Mucosa of descending colon (tissue), 3 donors: ENCODE results near the gene GFRA1. TPM values are rescaled to one million over a fixed set of nuclear protein-coding genes. Genes with fewer than 3 reads are reported as not detected.

Experiments used
- ATAC-seq: fragments of 200-7000 bp; cut with Tn5 transposase; one replicate; pipeline ENCODE4 v1.9.1; 2020; ENCODE audit warnings: mild to moderate bottlenecking, moderate library complexity
- DNase-seq, 3 donors: peaks; one replicate each; pipeline ENCODE4 v3.0.0-alpha.2; 2020
- H3K36me3 ChIP-seq: fragments of 200-600 bp; one replicate; pipeline ENCODE4 v1.8.0; 2021; ENCODE audit warnings: low read depth, mild to moderate bottlenecking
- H3K4me1 ChIP-seq: fragments of 200-600 bp; one replicate; pipeline ENCODE4 v1.8.0; 2021; ENCODE audit warnings: low read depth, mild to moderate bottlenecking
- H3K4me3 ChIP-seq: fragments of 200-600 bp; one replicate; pipeline ENCODE4 v1.8.0; 2021; ENCODE audit warnings: mild to moderate bottlenecking
- H3K9me3 ChIP-seq: fragments of 200-600 bp; one replicate; pipeline ENCODE4 v1.8.0; 2021; ENCODE audit warnings: mild to moderate bottlenecking
- intact Hi-C, 2 donors: fragments of 100-400 bp; cut with DNase I in 1 of 2; cut with micrococcal nuclease in 1 of 2; formaldehyde crosslinking; loops; one replicate each; pipeline versions ENCODE4 v1.11.0 to v1.11.1; 2022; cut with DNase I, micrococcal nuclease
- total RNA-seq, 3 donors: library from RNA; stranded (reverse); fragmentation: NEBNext Ultra II Directional in 2 of 3; extraction: Animal tissue kit (Norgen Biotek cat#: 25700) in 2 of 3; gene quantifications; one replicate each; pipeline versions ENCODE4 v1.2.1 to v1.2.4, GENCODE V29; 2021 to 2023
- TF ChIP-seq, protein P1 (sequence below): fragments of 200-600 bp; IDR thresholded peaks from one replicate; pipeline ENCODE4 v1.8.0; 2022; ENCODE audit warnings: antibody characterized with exemption, mild to moderate bottlenecking
- donor health status: DM: no; HTN: no; CAD: no; lungs with moderate emphysema.
- donor health status: DM: no; HTN: no; CAD: no.
- donor health status: DM: no; HTN: yes; CAD: no.

Gene GFRA1
- total RNA-seq, 3 donors from 2014 or later = 2.2 to 32.2 (median 4.1) TPM

DNA sequence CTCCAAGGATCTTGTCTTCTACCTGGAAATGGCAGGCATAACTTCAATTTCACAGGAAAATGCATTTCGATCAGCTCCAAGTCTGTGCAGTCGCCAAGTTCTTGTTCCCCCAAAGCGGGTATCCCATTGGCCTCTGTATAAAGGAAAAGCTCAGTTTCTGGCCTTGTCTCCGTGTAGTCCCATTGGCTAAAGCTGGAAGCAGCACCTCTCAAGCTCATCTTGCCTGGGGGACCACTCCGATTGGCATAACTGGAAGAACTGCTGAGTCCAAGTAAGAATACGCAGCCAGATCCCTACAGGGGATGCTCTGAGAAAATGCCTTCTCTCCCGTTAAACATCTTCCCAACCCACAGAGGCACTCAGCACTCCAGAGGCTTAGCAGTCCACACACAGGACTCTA, 205.2 kb downstream of the GFRA1 start:
- Histone ChIP-seq H3K36me3 (no peaks in the 10 kb centered on the region), H3K4me1 (no peaks in the 10 kb centered on the region), H3K9me3 (no peaks in the 10 kb centered on the region), H3K4me3 (no peak overlapping the region)
- intact Hi-C loops = no loop called here
- TF ChIP-seq, protein P1, sequence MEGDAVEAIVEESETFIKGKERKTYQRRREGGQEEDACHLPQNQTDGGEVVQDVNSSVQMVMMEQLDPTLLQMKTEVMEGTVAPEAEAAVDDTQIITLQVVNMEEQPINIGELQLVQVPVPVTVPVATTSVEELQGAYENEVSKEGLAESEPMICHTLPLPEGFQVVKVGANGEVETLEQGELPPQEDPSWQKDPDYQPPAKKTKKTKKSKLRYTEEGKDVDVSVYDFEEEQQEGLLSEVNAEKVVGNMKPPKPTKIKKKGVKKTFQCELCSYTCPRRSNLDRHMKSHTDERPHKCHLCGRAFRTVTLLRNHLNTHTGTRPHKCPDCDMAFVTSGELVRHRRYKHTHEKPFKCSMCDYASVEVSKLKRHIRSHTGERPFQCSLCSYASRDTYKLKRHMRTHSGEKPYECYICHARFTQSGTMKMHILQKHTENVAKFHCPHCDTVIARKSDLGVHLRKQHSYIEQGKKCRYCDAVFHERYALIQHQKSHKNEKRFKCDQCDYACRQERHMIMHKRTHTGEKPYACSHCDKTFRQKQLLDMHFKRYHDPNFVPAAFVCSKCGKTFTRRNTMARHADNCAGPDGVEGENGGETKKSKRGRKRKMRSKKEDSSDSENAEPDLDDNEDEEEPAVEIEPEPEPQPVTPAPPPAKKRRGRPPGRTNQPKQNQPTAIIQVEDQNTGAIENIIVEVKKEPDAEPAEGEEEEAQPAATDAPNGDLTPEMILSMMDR = no peak
- DNase-seq (no peak), ATAC-seq (no peak)

GRCh38 chr10:116063107-116063506, 209.9 kb downstream of the GFRA1 start:
- intact Hi-C loops = no loop called here
- H3K4me1 ChIP-seq = no peaks in the 10 kb centered on the region
- H3K9me3 ChIP-seq = no peaks in the 10 kb centered on the region
- no peaks in the 10 kb centered on the region for H3K36me3 ChIP-seq
- DNase-seq (no peak), ATAC-seq (no peak)
- H3K4me3 ChIP-seq = no peak overlapping the region
- TF ChIP-seq, protein P1 = no peak

GRCh38 chr10:116060864-116061263, 212.1 kb downstream of the GFRA1 start:
- DNase-seq = no peak
- intact Hi-C loops = no loop called here
- no peaks in the 10 kb centered on the region for H3K9me3 ChIP-seq
- H3K4me3 ChIP-seq = no peak overlapping the region
- TF ChIP-seq, protein P1 = no peak
- no peak for ATAC-seq
- no peaks in the 10 kb centered on the region for H3K4me1 ChIP-seq
- H3K36me3 ChIP-seq = no peaks in the 10 kb centered on the region

DNA sequence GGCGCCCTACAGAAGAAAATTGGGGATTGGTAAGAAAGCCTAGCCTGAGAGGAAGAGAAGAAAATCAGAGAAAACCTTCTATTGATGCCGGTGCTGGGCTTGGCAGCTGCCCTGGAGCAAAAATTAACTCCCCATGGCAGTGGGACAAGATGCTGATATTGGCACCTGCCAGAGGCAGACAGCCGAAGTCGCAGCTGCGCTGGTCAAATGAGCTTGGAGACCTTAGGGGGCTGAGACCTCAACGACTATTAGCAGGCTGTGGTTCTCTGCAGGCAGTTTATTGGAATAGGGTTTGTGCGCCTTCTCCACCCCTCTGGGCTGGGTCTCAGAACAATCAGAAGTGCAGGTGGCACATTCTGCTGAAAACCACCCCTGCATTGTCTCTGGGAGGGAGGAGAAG, 213.7 kb downstream of the GFRA1 start:
- intact Hi-C loops = no loop called here
- Histone ChIP-seq H3K4me3 (no peak overlapping the region), H3K4me1 (no peaks in the 10 kb centered on the region), H3K9me3 (no peaks in the 10 kb centered on the region), H3K36me3 (no peaks in the 10 kb centered on the region)
- TF ChIP-seq, protein P1 = no peak
- DNase-seq = no peak
- no peak for ATAC-seq

- no peak for DNase-seq
- Histone ChIP-seq H3K4me1 (no peaks in the 10 kb centered on the region), H3K9me3 (no peaks in the 10 kb centered on the region), H3K4me3 (no peak overlapping the region), H3K36me3 (no peaks in the 10 kb centered on the region)
- intact Hi-C loops = no loop called here
- TF ChIP-seq, protein P1 = no peak
- no peak for ATAC-seq
These were observed 216.3 kb downstream of the GFRA1 start for GRCh38 chr10:116056445-116057293.
